8988T (cell line): Measurements from ENCODE around the gene SENP5.
"Not testable (repeated sequence)": the region's sequence is repeated elsewhere in the genome, so short reads cannot be mapped to it uniquely, and the experiment has no call there.

Source experiments
- DNase-seq: peaks from one replicate; pipeline ENCODE4 v3.0.0; 2011

Gene SENP5

GRCh38 chr3:196867507-196868296 is at the start of gene SENP5:
Gene SENP5, plus strand, starts transcription at chr3:196867920. Its CDS starts 17,262 bp downstream, at chr3:196885182.
- peak; percentile 79 for DNase-seq

- DNase-seq, result no peak
These were observed 45.8 kb upstream of the SENP5 start for GRCh38 chr3:196821806-196822355.

GRCh38 chr3:196829651-196830050 is 38.1 kb upstream of the SENP5 start:
- DNase-seq, result not testable (repeated sequence)

GRCh38 chr3:196835086-196835485 is 32.6 kb upstream of the SENP5 start:
- no peak for DNase-seq

GRCh38 chr3:196836626-196837025 is 31.1 kb upstream of the SENP5 start:
- not testable (repeated sequence) for DNase-seq

GRCh38 chr3:196837819-196838420 is 29.8 kb upstream of the SENP5 start:
- DNase-seq, result peak; percentile 53

- DNase-seq, result not testable (repeated sequence)
These were observed 28.4 kb upstream of the SENP5 start for GRCh38 chr3:196839351-196839750.

- no peak for DNase-seq
These were observed 24.9 kb upstream of the SENP5 start for GRCh38 chr3:196842567-196843434.

GRCh38 chr3:196843435-196844110 is 24.1 kb upstream of the SENP5 start:
- DNase-seq, result no peak

- not testable (repeated sequence) for DNase-seq
These were observed 23.2 kb upstream of the SENP5 start for GRCh38 chr3:196844235-196845219.

GRCh38 chr3:196848375-196848774 is 19.3 kb upstream of the SENP5 start:
- not testable (repeated sequence) for DNase-seq

GRCh38 chr3:196849180-196849741 is 18.5 kb upstream of the SENP5 start:
- no peak for DNase-seq

- not testable (repeated sequence) for DNase-seq
These were observed 4.7 kb upstream of the SENP5 start for GRCh38 chr3:196863000-196863399.

GRCh38 chr3:196867155-196867506 is 589 bp upstream of the SENP5 start:
- no peak for DNase-seq

- DNase-seq, result no peak
These were observed 559 bp downstream of the SENP5 start for GRCh38 chr3:196868297-196868661.

GRCh38 chr3:196872316-196872715 is 4.6 kb downstream of the SENP5 start:
- DNase-seq, result no peak

GRCh38 chr3:196874511-196875094 is 6.9 kb downstream of the SENP5 start:
- DNase-seq, result not testable (repeated sequence)

- DNase-seq, result no peak
These were observed 7.5 kb downstream of the SENP5 start for GRCh38 chr3:196875258-196875657.

- no peak for DNase-seq
These were observed 15.6 kb downstream of the SENP5 start for GRCh38 chr3:196883361-196883760.

GRCh38 chr3:196886144-196886543 is 18.4 kb downstream of the SENP5 start:
- DNase-seq, result no peak
